SU-DHL-6 (cell line): ENCODE data around the gene GNAT2.
A peak's percentile ranks its signal among the peaks of the same experiment; 100 is the strongest.

Experiments
- H2AFZ ChIP-seq: fragments of 200-600 bp; sonication (generic); 2 replicates; pipeline ENCODE4 v1.6.1; 2014; ENCODE audit warnings: low read depth, mild to moderate bottlenecking, moderate library complexity, mixed read lengths, antibody characterized with exemption, low read length; ENCODE audit not compliant: severe bottlenecking
- H3F3A ChIP-seq: fragments of 200-600 bp; shearing (Covaris generic); 2 replicates; pipeline ENCODE4 v1.6.0; 2016; ENCODE audit warnings: antibody characterized with exemption, mild to moderate bottlenecking; ENCODE audit not compliant: insufficient read depth
- H3K27ac ChIP-seq: fragments of 200-600 bp; sonication (generic); 2 replicates; pipeline ENCODE4 v1.5.1; 2016; ENCODE audit warnings: low read depth, mild to moderate bottlenecking, low read length, moderate library complexity, mixed read lengths
- H3K27me3 ChIP-seq: fragments of 200-600 bp; sonication (generic), shearing (Covaris generic); 2 replicates; pipeline ENCODE4 v1.6.0; 2014; ENCODE audit warnings: mild to moderate bottlenecking, low read length
- H3K36me3 ChIP-seq: fragments of 200-600 bp; sonication (generic); 2 replicates; pipeline ENCODE4 v1.6.1; 2014; ENCODE audit warnings: mild to moderate bottlenecking, low read length, mixed read lengths
- H3K4me2 ChIP-seq: fragments of 300-600, 200-600 bp; shearing (Covaris generic), sonication (generic); 2 replicates; pipeline ENCODE4 v1.6.0; 2014; ENCODE audit warnings: low read length, low read depth, mild to moderate bottlenecking; ENCODE audit not compliant: poor library complexity, severe bottlenecking
- H3K4me3 ChIP-seq: fragments of 200-600 bp; sonication (generic); 2 replicates; pipeline ENCODE4 v1.5.1; 2014; ENCODE audit warnings: antibody characterized with exemption, low read length, mild to moderate bottlenecking, mixed read lengths; ENCODE audit not compliant: insufficient read depth, poor library complexity, severe bottlenecking
- H3K79me2 ChIP-seq: fragments of 200-600 bp; sonication (generic); 2 replicates; pipeline ENCODE4 v1.6.1; 2014; ENCODE audit warnings: mild to moderate bottlenecking, low read length, moderate library complexity; ENCODE audit not compliant: insufficient read depth
- H3K9ac ChIP-seq: fragments of 200-600 bp; sonication (generic); 2 replicates; pipeline ENCODE4 v1.7.0; 2014; ENCODE audit warnings: mild to moderate bottlenecking, low read length
- H3K9me2 ChIP-seq: fragments of 200-600 bp; sonication (generic); replicated peaks from 2 replicates; pipeline ENCODE4 v1.6.1; 2014; ENCODE audit warnings: low read length; ENCODE audit not compliant: insufficient read depth
- H3K9me3 ChIP-seq: fragments of 200-600 bp; sonication (generic); 2 replicates; pipeline ENCODE4 v1.6.1; 2014; ENCODE audit warnings: low read length, mixed read lengths; ENCODE audit not compliant: insufficient read depth
- H4K20me1 ChIP-seq: fragments of 200-600 bp; sonication (generic); 2 replicates; pipeline ENCODE4 v1.6.1; 2014; ENCODE audit warnings: low read depth, mild to moderate bottlenecking, antibody characterized with exemption, low read length, moderate library complexity, mixed read lengths
- EZH2phosphoT487 ChIP-seq: fragments of 200-600 bp; sonication (generic), shearing (Covaris generic); conservative IDR thresholded peaks from 2 replicates; pipeline ENCODE4 v1.6.1; 2018; ENCODE audit warnings: mild to moderate bottlenecking, antibody characterized with exemption, low read length, moderate library complexity, mixed read lengths
- TF ChIP-seq, protein P1 (sequence below): fragments of 200-600 bp; sonication (generic); IDR thresholded peaks from one replicate; pipeline ENCODE4 v1.5.1; 2017; ENCODE audit warnings: antibody characterized with exemption, mild to moderate bottlenecking, low read length, moderate library complexity; ENCODE audit not compliant: insufficient read depth, poor library complexity, severe bottlenecking

The GNAT2 gene

GRCh38 chr1:109625601-109626560 is 6.5 kb upstream of the GNAT2 start:
- Histone ChIP-seq H3F3A (no peaks in the 10 kb centered on the region), H4K20me1 (no peaks in the 10 kb centered on the region), H3K4me3 (no peak overlapping the region), H3K9me2 (no peaks in the 10 kb centered on the region), H3K79me2 (peaks cover 15% of the 10 kb centered on the region; the same call in 1 of the 2 replicates), H3K36me3 (no peaks in the 10 kb centered on the region), H3K4me2 (no peak overlapping the region), H3K27me3 (no peaks in the 10 kb centered on the region), H3K27ac (no peak overlapping the region), H3K9ac (no peak overlapping the region), H2AFZ (no peak overlapping the region), H3K9me3 (no peaks in the 10 kb centered on the region)
- TF ChIP-seq EZH2phosphoT487, result no peak
- TF ChIP-seq, protein P1, sequence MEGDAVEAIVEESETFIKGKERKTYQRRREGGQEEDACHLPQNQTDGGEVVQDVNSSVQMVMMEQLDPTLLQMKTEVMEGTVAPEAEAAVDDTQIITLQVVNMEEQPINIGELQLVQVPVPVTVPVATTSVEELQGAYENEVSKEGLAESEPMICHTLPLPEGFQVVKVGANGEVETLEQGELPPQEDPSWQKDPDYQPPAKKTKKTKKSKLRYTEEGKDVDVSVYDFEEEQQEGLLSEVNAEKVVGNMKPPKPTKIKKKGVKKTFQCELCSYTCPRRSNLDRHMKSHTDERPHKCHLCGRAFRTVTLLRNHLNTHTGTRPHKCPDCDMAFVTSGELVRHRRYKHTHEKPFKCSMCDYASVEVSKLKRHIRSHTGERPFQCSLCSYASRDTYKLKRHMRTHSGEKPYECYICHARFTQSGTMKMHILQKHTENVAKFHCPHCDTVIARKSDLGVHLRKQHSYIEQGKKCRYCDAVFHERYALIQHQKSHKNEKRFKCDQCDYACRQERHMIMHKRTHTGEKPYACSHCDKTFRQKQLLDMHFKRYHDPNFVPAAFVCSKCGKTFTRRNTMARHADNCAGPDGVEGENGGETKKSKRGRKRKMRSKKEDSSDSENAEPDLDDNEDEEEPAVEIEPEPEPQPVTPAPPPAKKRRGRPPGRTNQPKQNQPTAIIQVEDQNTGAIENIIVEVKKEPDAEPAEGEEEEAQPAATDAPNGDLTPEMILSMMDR, result no peak

GRCh38 chr1:109625176-109625575 is 5.8 kb upstream of the GNAT2 start:
- Histone ChIP-seq H3K27ac (no peak overlapping the region), H3K36me3 (no peaks in the 10 kb centered on the region), H4K20me1 (no peaks in the 10 kb centered on the region), H2AFZ (no peak overlapping the region), H3K27me3 (no peaks in the 10 kb centered on the region), H3K79me2 (peaks cover 20% of the 10 kb centered on the region; the same call in 1 of the 2 replicates), H3K9me3 (no peaks in the 10 kb centered on the region), H3F3A (no peaks in the 10 kb centered on the region), H3K4me3 (no peak overlapping the region), H3K9ac (no peak overlapping the region), H3K9me2 (no peaks in the 10 kb centered on the region), H3K4me2 (no peak overlapping the region)
- TF ChIP-seq, protein P1, result no peak
- TF ChIP-seq EZH2phosphoT487, result no peak

DNA sequence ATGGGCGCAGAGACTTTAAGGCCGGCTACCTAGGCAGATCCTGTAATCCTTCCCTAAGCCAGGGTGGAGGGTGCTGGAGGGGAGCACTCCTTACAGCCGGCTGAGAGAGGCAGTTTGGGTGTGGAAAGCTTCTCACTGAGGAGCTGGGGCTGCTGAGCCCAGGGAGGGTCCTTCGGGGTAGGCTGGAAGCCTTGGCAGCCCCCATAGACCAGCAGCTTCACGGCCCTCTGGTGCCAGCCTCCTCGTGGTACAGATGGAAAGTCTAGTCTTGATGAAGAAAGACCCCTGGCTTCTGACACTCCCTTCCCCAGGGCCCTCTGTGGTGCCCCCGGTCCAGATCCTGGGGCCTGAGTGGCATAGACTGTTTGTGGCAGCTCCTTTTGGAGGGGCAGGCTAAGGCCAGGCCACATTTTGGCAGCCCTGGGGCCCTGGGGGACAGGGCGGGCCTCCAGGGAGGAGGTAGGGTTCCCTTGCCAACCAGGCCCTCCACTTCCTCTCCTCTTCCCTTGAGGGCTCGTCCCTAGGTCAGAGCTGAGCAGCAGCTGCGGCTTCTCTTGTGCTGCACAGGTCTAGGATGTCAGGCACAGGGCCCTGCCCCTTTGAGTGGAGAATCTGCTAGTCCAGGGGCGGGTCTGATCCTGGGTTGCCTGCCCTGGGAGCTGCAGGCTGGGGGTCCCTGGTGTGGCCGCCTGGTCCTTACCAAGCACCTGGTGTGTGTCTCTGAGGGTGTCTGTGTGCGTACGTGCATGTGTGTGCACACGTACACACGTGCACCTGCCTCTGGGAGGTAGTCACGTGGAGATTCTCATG is 5.0 kb upstream of the GNAT2 start:
- Histone ChIP-seq H3K27ac (no peak overlapping the region), H3K4me3 (peak overlapping the region; percentile 8), H3K9me3 (no peaks in the 10 kb centered on the region), H3K27me3 (no peaks in the 10 kb centered on the region), H3K36me3 (no peaks in the 10 kb centered on the region), H3K9me2 (no peaks in the 10 kb centered on the region), H4K20me1 (no peaks in the 10 kb centered on the region), H2AFZ (no peak overlapping the region), H3K79me2 (peaks cover 25% of the 10 kb centered on the region; the same call in 1 of the 2 replicates), H3F3A (no peaks in the 10 kb centered on the region), H3K9ac (peak overlapping the region; percentile 28; the same call in 1 of the 2 replicates), H3K4me2 (peak overlapping the region; percentile 29)
- TF ChIP-seq EZH2phosphoT487, result no peak
- TF ChIP-seq, protein P1, result no peak
